Left lung (tissue), 10 donors: ENCODE data around the gene CDK9. TPM values are rescaled to one million over a fixed set of nuclear protein-coding genes. Genes with fewer than 3 reads are reported as not detected.

Source experiments
- ATAC-seq: fragments of 200-7000 bp; cut with Tn5 transposase; one replicate; pipeline ENCODE4 v1.9.1; 2020; ENCODE audit warnings: moderate library complexity
- DNase-seq, 4 donors: peaks; one replicate each; pipeline ENCODE4 v3.0.0-alpha.2; 2013 to 2020
- H3K27ac ChIP-seq, 2 donors: fragments of 200-600 bp; sonication (generic) in 1 of 2; one replicate each; pipeline versions ENCODE4 v1.5.0 to v1.8.0; 2020 to 2021
- H3K27me3 ChIP-seq, 2 donors: fragments of 200-600 bp; sonication (generic) in 1 of 2; one replicate each; pipeline versions ENCODE4 v1.5.0 to v1.8.0; 2020 to 2021
- H3K36me3 ChIP-seq, 2 donors: fragments of 200-600 bp; sonication (generic) in 1 of 2; one replicate each; pipeline versions ENCODE4 v1.5.0 to v1.8.0; 2020 to 2021
- H3K4me1 ChIP-seq, 2 donors: fragments of 200-600 bp; one replicate each; pipeline ENCODE4 v1.8.0; 2021
- H3K4me3 ChIP-seq, 2 donors: fragments of 200-600 bp; sonication (generic) in 1 of 2; one replicate each; pipeline versions ENCODE4 v1.5.0 to v1.8.0; 2020 to 2021; ENCODE audit warnings: mild to moderate bottlenecking in 1 of 2
- H3K9me3 ChIP-seq, 2 donors: fragments of 200-600 bp; sonication (generic) in 1 of 2; one replicate each; pipeline versions ENCODE4 v1.5.0 to v1.8.0; 2020 to 2021
- CTCF ChIP-seq, 2 donors: fragments of 200-600 bp; sonication (generic) in 1 of 2; IDR thresholded peaks; one replicate each; pipeline versions ENCODE4 v1.5.0 to v1.8.0; 2021; ENCODE audit warnings: antibody characterized with exemption in 2 of 2
- intact Hi-C, 2 donors: fragments of 100-400 bp; cut with DNase I; formaldehyde crosslinking; loops; one replicate each; pipeline versions ENCODE4 v1.11.2 to v1.14.2; 2022
- polyA plus RNA-seq, 6 donors: library from polyadenylated mRNA; unstranded; fragments of 120-200 nt; gene quantifications; one replicate each; pipeline ENCODE4 v1.2.1, GENCODE V29; 2013; ENCODE audit not compliant: insufficient read length in 6 of 6
- total RNA-seq, 2 donors: library from RNA; stranded (reverse); fragmentation: NEBNext Ultra II Directional; extraction: Animal tissue kit (Norgen Biotek cat#: 25700); gene quantifications; one replicate each; pipeline ENCODE4 v1.2.1, GENCODE V29; 2021
- donor health status: DM: no; HTN: yes; CAD: no.
- donor health status: DM: no; HTN: no; CAD: no.

Gene CDK9
- total and polyA plus RNA-seq, 8 donors = 56.0 to 83.4 (median 62.0) TPM

DNA sequence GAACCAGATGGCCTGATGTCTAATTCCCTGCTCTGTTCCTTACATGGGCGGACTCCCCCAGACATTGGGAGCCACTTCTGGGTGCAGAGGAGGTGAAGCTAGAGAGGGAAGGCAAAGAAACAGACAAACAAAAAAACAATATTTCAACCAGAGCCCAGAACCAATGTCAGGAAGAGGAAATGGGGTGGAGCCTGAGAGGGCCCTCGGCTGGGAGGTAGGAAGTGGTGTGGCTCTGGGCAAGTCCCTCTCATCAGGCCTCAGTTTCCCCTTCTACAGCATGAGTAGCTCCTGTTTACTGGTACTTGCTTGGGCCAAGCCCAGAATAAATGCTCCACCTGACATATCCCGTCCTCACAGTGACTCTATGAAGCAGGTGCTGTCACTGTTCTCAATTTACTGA is 18.4 kb upstream of the CDK9 start:
- H3K36me3 ChIP-seq = peaks cover 0 to 14% of the 10 kb centered on the region in 2 donors
- intact Hi-C loops = no loop called here
- H3K27ac ChIP-seq = peak overlapping the region; percentile 70 to 73
- peaks cover 12 to 93% of the 10 kb centered on the region in 2 donors for H3K4me1 ChIP-seq
- ATAC-seq (no peak), DNase-seq (no peak)
- H3K4me3 ChIP-seq = peak overlapping the region in 1 of 2 donors; percentile 74
- no peaks in the 10 kb centered on the region for H3K9me3 ChIP-seq
- no peaks in the 10 kb centered on the region for H3K27me3 ChIP-seq
- no peak for TF ChIP-seq CTCF (IDR thresholded peaks at IDR 0.05)

- intact Hi-C loops = no loop called here
- DNase-seq = peak in 1 of 4 donors; percentile 60
- Histone ChIP-seq H3K4me3 (peak overlapping the region in 1 of 2 donors; percentile 74), H3K36me3 (peaks cover 0 to 19% of the 10 kb centered on the region in 2 donors), H3K9me3 (no peaks in the 10 kb centered on the region), H3K27ac (peak overlapping the region; percentile 70 to 73), H3K27me3 (no peaks in the 10 kb centered on the region), H3K4me1 (peaks cover 12 to 88% of the 10 kb centered on the region in 2 donors)
- ATAC-seq = no peak
- TF ChIP-seq CTCF (IDR thresholded peaks at IDR 0.05) = no peak
Observed at GRCh38 chr9:127767909-127768331, 17.9 kb upstream of the CDK9 start.

GRCh38 chr9:127768698-127769097 is 17.1 kb upstream of the CDK9 start:
- no peaks in the 10 kb centered on the region for H3K9me3 ChIP-seq
- intact Hi-C loops = no loop called here
- H3K27me3 ChIP-seq = no peaks in the 10 kb centered on the region
- H3K4me3 ChIP-seq = peak overlapping the region in 1 of 2 donors; percentile 74
- no peak for TF ChIP-seq CTCF (IDR thresholded peaks at IDR 0.05)
- H3K27ac ChIP-seq = peak overlapping the region; percentile 70 to 73
- DNase-seq = no peak
- peaks cover 12 to 84% of the 10 kb centered on the region in 2 donors for H3K4me1 ChIP-seq
- peaks cover 0 to 26% of the 10 kb centered on the region in 2 donors for H3K36me3 ChIP-seq
- ATAC-seq = no peak

- Histone ChIP-seq H3K36me3 (peaks cover 0 to 30% of the 10 kb centered on the region in 2 donors), H3K4me1 (peaks cover 12 to 84% of the 10 kb centered on the region in 2 donors), H3K27me3 (no peaks in the 10 kb centered on the region), H3K4me3 (peak overlapping the region in 1 of 2 donors; percentile 74), H3K9me3 (no peaks in the 10 kb centered on the region), H3K27ac (peak overlapping the region; percentile 70 to 73)
- DNase-seq (no peak), ATAC-seq (no peak)
- intact Hi-C loops = no loop called here
- TF ChIP-seq CTCF (IDR thresholded peaks at IDR 0.05) = no peak
Observed at GRCh38 chr9:127769101-127769500, 16.7 kb upstream of the CDK9 start.

- TF ChIP-seq CTCF (IDR thresholded peaks at IDR 0.05) = no peak
- peak overlapping the region; percentile 43 to 74 for H3K4me3 ChIP-seq
- no peaks in the 10 kb centered on the region for H3K27me3 ChIP-seq
- ATAC-seq (no peak), DNase-seq (no peak)
- intact Hi-C loops = no loop called here
- peak overlapping the region; percentile 70 to 73 for H3K27ac ChIP-seq
- H3K9me3 ChIP-seq = no peaks in the 10 kb centered on the region
- H3K4me1 ChIP-seq = peaks cover 12 to 83% of the 10 kb centered on the region in 2 donors
- peaks cover 0 to 34% of the 10 kb centered on the region in 2 donors for H3K36me3 ChIP-seq
Observed at GRCh38 chr9:127769929-127770582, 15.8 kb upstream of the CDK9 start.
